Measurements from ENCODE around the gene MGAT3.
"Not testable (repeated sequence)": the region's sequence is repeated elsewhere in the genome, so short reads cannot be mapped to it uniquely, and the experiment has no call there.

Gene MGAT3

GRCh38 chr22:39456522-39457197 is at the start of gene MGAT3:
MGAT3 (plus strand) TSS chr22:39457012; CDS start chr22:39487348, 30,336 bp downstream.
- DNase-seq = no peak

- no peak for DNase-seq
Measured at GRCh38 chr22:39408173-39408572, 48.6 kb upstream of the MGAT3 start.

GRCh38 chr22:39408807-39409206 is 48.0 kb upstream of the MGAT3 start:
- no peak for DNase-seq

GRCh38 chr22:39409516-39410029 is 47.2 kb upstream of the MGAT3 start:
- DNase-seq = no peak

- no peak for DNase-seq
Measured at GRCh38 chr22:39410264-39410663, 46.5 kb upstream of the MGAT3 start.

GRCh38 chr22:39411828-39412365 is 44.9 kb upstream of the MGAT3 start:
- not testable (repeated sequence) for DNase-seq

GRCh38 chr22:39413204-39413603 is 43.6 kb upstream of the MGAT3 start:
- DNase-seq = not testable (repeated sequence)

- DNase-seq = no peak
Measured at GRCh38 chr22:39414377-39414776, 42.4 kb upstream of the MGAT3 start.

GRCh38 chr22:39414886-39415285 is 41.9 kb upstream of the MGAT3 start:
- DNase-seq = no peak

- DNase-seq = no peak
Measured at GRCh38 chr22:39415506-39415905, 41.3 kb upstream of the MGAT3 start.

- DNase-seq = no peak
Measured at GRCh38 chr22:39416319-39416718, 40.5 kb upstream of the MGAT3 start.

- DNase-seq = no peak
Measured at GRCh38 chr22:39417641-39418040, 39.2 kb upstream of the MGAT3 start.

- no peak for DNase-seq
Measured at GRCh38 chr22:39418696-39419095, 38.1 kb upstream of the MGAT3 start.

- no peak for DNase-seq
Measured at GRCh38 chr22:39419096-39419495, 37.7 kb upstream of the MGAT3 start.

- DNase-seq = no peak
Measured at GRCh38 chr22:39419911-39420310, 36.9 kb upstream of the MGAT3 start.

GRCh38 chr22:39421691-39422090 is 35.1 kb upstream of the MGAT3 start:
- no peak for DNase-seq

GRCh38 chr22:39422101-39422500 is 34.7 kb upstream of the MGAT3 start:
- DNase-seq = no peak

GRCh38 chr22:39422721-39423120 is 34.1 kb upstream of the MGAT3 start:
- no peak for DNase-seq

GRCh38 chr22:39423976-39424375 is 32.8 kb upstream of the MGAT3 start:
- DNase-seq = no peak

GRCh38 chr22:39426380-39427043 is 30.3 kb upstream of the MGAT3 start:
- no peak for DNase-seq

GRCh38 chr22:39427751-39428596 is 28.8 kb upstream of the MGAT3 start:
- no peak for DNase-seq

GRCh38 chr22:39428597-39429071 is 28.2 kb upstream of the MGAT3 start:
- no peak for DNase-seq

- no peak for DNase-seq
Measured at GRCh38 chr22:39429186-39429585, 27.6 kb upstream of the MGAT3 start.

Measured in CD4-positive, alpha-beta T cell treated with Interleukin-17A for 1 hour (primary cell).